Activated T-helper 17 cell treated with anti-CD3 and anti-CD28 coated beads, Interleukin-2, amount 50 U/mL, for 72 hours (primary cell): Measurements from ENCODE around the gene TRIM62. TPM values are rescaled to one million over a fixed set of nuclear protein-coding genes. Genes with fewer than 3 reads are reported as not detected.

Experiments
- ATAC-seq: fragments of 150-1000 bp; cut with Tn5 transposase; replicated peaks from 2 replicates; pipeline ENCODE4 v1.10.0; 2021; ENCODE audit warnings: mild to moderate bottlenecking, moderate library complexity
- H3K27ac Mint-ChIP-seq: one replicate; pipeline ENCODE4 v1.8.0; 2022; ENCODE audit warnings: mixed read lengths
- H3K27me3 Mint-ChIP-seq: one replicate; pipeline ENCODE4 v1.8.0; 2022; ENCODE audit warnings: mixed read lengths
- H3K36me3 Mint-ChIP-seq: one replicate; pipeline ENCODE4 v1.8.0; 2022; ENCODE audit warnings: low read depth, mild to moderate bottlenecking, mixed read lengths
- H3K4me1 Mint-ChIP-seq: one replicate; pipeline ENCODE4 v1.8.0; 2022; ENCODE audit warnings: mixed read lengths
- H3K4me3 Mint-ChIP-seq: one replicate; pipeline ENCODE4 v1.8.0; 2022; ENCODE audit warnings: mild to moderate bottlenecking, mixed read lengths
- H3K9me3 Mint-ChIP-seq: one replicate; pipeline ENCODE4 v1.8.0; 2022; ENCODE audit warnings: mixed read lengths
- total RNA-seq, 2 donors: library from RNA; stranded (reverse); gene quantifications; one replicate each; pipeline ENCODE4 v1.2.3, GENCODE V29; 2022

TRIM62 gene
- 1 to 10 TPM; 4.3 to 6.5 TPM for total RNA-seq

DNA sequence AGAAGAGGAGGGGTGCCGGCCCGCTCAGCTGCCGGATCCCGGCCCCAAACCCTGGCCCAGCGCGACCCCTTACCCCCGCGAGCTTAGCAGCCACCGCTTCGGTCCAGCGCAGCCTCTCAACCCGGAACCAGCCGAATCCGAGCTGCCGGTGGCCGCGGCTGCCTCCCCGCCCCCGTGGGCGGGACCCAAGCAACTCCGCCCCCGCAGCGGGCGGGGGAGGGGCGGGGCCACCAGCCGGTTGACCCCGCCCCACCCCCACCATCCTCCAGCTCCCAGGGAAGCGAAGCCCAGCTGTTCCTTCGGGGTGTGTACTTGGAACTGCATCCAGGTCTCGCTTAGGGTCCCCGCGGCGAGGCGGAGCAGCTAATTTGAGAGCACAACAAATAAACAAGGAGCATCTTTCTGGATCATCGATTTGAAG, at the start of gene TRIM62:
Gene TRIM62, minus strand, starts transcription at position 123 of the 421 bp plus-strand sequence. CDS start 611 bp downstream, outside the sequence.
- no peaks in the 10 kb centered on the region for H3K36me3 Mint-ChIP-seq
- H3K27ac Mint-ChIP-seq: peak within 1 kb of the TSS; percentile 17
- peak; percentile 45 for ATAC-seq
- peak within 1 kb of the TSS; percentile 67 for H3K4me3 Mint-ChIP-seq
- peaks cover 17% of the 10 kb centered on the region for H3K4me1 Mint-ChIP-seq
- H3K9me3 Mint-ChIP-seq: no peaks in the 10 kb centered on the region
- peaks cover 3% of the 10 kb centered on the region for H3K27me3 Mint-ChIP-seq

DNA sequence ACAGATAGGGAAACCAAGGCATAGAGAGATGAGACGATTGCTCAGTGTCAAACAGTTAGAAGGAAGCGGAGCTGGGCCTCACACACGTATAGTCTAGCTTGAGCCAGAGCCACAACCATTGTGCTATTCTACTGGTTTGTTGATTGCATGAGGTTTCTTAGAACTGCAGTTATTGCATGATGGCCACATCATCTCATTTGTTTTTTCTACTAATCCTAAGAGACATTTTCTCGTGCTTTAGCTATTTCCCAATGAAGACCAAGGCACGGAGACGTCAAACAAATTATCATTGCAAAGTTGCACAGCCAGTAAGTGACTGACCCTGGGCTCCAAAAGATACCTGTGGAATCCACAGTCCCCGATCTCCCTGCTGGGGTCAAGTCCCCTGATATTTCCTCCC, 49.3 kb upstream of the TRIM62 start:
- Mint-ChIP-seq H3K36me3 (no peaks in the 10 kb centered on the region), H3K4me1 (peaks cover 5% of the 10 kb centered on the region), H3K27ac (no peak overlapping the region), H3K27me3 (peaks cover 22% of the 10 kb centered on the region), H3K9me3 (no peaks in the 10 kb centered on the region), H3K4me3 (no peak overlapping the region)
- no peak for ATAC-seq

DNA sequence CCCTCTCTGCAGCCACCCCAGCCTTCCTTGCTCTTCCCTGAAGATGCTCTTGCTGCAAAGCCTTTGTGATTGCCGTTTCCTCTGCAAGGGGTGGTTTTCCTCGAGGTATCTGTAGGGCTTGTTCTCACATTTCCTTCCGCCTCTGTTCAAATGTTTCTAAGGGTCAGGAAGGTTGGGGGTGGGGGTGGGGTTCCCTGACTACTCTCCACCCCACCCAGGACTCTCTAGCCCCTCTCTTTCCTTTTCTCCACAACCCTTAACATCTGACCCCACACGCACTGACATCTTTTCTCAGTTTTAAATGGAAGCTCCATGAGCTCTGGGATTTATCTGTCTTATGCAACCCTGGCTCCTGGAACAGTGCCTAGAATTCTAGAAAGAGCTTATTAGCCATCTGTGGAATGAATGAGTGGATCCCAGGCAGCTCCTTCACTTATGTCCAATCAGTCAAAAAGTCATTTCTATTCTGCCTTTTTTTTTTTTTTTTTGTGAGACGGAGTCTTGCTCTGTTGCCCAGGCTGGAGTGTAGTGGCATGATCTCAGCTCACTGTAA, 47.2 kb upstream of the TRIM62 start:
- H3K9me3 Mint-ChIP-seq: peaks cover 10% of the 10 kb centered on the region
- no peak overlapping the region for H3K27ac Mint-ChIP-seq

DNA sequence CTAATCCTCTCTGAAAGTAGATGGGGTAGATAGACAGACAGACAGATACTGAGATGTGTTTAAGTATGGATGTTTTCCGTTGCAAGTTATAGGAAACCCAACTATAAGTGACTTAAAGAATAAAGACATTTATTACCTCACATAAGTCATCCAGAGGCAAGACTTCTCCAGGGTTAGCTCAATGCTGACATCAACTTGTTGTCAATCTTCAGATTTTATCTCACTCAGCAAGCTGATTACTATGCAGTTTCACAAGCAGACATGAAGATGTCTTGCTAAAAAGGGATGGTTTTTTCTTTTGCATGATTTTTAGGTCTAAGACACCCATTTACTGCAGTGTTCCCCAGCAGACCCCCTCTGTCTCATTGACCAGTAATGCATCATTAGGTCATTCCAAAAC, 43.7 kb upstream of the TRIM62 start:
- Mint-ChIP-seq H3K27ac (no peak overlapping the region), H3K36me3 (no peaks in the 10 kb centered on the region), H3K4me3 (no peak overlapping the region), H3K9me3 (peaks cover 15% of the 10 kb centered on the region), H3K4me1 (no peaks in the 10 kb centered on the region), H3K27me3 (peaks cover 16% of the 10 kb centered on the region)
- ATAC-seq: no peak

More for the DNA sequence above, 47.2 kb upstream of the TRIM62 start:
- ATAC-seq: no peak
- Mint-ChIP-seq H3K4me1 (peaks cover 5% of the 10 kb centered on the region), H3K27me3 (peaks cover 22% of the 10 kb centered on the region), H3K4me3 (no peak overlapping the region), H3K36me3 (no peaks in the 10 kb centered on the region)

DNA sequence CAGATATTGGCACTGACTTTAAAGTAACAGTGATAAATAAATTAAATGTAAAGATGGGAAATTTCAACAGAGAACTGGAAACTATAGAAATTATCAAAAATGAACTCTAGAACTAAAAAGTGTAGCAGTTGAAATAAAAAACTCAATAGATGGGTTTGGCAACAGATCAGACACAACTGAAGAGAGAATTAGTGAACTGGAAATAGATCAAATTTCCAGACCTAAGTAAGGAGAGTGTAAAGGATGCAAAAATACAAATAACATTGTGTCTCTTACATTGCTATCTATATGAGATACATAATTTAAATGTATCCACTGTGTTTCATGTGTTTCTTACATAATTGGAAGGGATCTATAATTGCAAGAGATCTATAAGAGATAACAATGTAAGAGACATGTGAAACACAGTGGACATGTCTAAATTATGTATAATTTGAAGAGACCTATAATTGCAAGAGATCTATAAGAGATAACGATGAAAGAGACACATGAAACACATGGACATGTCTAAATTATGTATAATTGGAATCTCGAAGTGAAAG, 42.4 kb upstream of the TRIM62 start:
- ATAC-seq: no peak
- Mint-ChIP-seq H3K27ac (no peak overlapping the region), H3K27me3 (peaks cover 12% of the 10 kb centered on the region), H3K4me1 (no peaks in the 10 kb centered on the region), H3K9me3 (peaks cover 15% of the 10 kb centered on the region), H3K4me3 (no peak overlapping the region), H3K36me3 (no peaks in the 10 kb centered on the region)

DNA sequence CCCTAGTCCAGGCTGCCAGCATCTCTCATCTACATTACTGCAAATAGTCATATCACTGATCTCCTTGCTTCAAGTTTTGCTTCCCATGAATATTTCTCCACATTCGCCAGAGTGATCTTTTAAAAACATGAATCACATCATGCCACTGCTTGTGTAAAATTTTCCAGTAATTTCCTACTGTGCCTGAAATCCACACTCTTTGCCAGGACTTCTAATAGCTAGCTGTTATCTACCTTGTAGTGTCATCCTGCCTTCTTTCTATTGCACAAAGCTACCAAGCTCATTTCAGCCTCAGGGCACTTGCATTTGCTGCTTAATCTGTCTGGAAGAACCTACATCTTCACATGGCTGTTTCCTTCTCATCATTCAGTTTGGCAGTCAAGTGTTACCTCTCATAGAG, 40.5 kb upstream of the TRIM62 start:
- no peaks in the 10 kb centered on the region for H3K4me1 Mint-ChIP-seq
- H3K27me3 Mint-ChIP-seq: no peaks in the 10 kb centered on the region
- H3K27ac Mint-ChIP-seq: no peak overlapping the region
- H3K9me3 Mint-ChIP-seq: peaks cover 15% of the 10 kb centered on the region
- no peak overlapping the region for H3K4me3 Mint-ChIP-seq
- H3K36me3 Mint-ChIP-seq: no peaks in the 10 kb centered on the region
- no peak for ATAC-seq

DNA sequence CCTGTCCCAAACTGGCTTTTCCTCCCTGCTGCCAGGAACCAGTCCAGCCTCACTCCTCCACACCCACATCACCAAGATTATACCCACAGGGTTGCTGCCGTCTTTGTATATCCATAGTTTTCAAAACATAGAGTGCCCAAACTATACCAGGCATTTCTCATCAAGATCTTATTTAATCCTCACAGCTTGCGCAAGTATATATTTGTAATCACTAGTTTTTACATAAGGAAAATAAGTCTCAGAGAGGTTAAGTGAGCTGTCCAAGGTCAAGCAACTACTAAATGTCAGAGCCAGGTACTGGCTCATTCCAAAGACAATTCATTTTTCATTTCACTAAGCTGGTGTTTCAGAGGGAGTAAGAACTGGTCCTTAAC, 39.5 kb upstream of the TRIM62 start:
- no peaks in the 10 kb centered on the region for H3K36me3 Mint-ChIP-seq
- no peaks in the 10 kb centered on the region for H3K27me3 Mint-ChIP-seq
- H3K4me1 Mint-ChIP-seq: no peaks in the 10 kb centered on the region
- H3K9me3 Mint-ChIP-seq: peaks cover 15% of the 10 kb centered on the region
- no peak overlapping the region for H3K27ac Mint-ChIP-seq
- H3K4me3 Mint-ChIP-seq: no peak overlapping the region
- no peak for ATAC-seq

DNA sequence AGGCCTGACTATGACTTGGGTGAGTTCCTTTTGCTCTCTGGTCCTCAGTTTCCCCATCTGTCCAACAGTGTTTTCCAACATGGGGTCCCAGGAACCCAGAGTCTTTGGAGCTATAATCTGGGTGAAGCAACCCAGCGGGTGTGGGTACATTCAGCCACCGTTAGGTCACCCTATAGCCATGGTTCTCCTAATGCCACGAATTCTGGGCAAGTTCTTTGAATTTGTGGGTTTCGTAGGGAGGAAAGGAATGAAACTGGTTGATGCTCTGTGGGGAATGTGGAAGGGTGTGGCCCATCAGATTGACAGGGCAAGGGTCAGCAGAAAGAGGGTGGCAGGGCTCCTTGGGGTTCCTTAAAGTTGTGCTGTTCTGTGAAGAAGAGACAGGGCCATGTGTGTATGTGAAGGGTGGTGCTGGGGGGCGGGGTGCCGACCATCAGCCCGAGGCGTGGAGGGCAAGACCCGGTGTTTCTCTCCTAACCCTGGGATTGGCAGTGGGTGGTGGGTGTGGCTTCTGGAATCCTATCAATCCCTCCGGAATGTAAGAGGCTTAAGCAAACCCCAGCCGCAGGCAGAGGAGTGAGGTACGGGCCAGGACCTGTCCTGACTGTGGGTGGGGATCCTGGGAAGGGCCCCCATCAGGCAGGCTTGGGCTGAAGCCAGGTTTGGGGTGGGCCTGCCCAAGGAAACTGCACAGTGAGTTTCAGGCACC, 39.0 kb upstream of the TRIM62 start:
- Mint-ChIP-seq H3K27me3 (no peaks in the 10 kb centered on the region), H3K4me1 (no peaks in the 10 kb centered on the region), H3K9me3 (peaks cover 15% of the 10 kb centered on the region), H3K27ac (no peak overlapping the region), H3K36me3 (no peaks in the 10 kb centered on the region), H3K4me3 (no peak overlapping the region)
- no peak for ATAC-seq

DNA sequence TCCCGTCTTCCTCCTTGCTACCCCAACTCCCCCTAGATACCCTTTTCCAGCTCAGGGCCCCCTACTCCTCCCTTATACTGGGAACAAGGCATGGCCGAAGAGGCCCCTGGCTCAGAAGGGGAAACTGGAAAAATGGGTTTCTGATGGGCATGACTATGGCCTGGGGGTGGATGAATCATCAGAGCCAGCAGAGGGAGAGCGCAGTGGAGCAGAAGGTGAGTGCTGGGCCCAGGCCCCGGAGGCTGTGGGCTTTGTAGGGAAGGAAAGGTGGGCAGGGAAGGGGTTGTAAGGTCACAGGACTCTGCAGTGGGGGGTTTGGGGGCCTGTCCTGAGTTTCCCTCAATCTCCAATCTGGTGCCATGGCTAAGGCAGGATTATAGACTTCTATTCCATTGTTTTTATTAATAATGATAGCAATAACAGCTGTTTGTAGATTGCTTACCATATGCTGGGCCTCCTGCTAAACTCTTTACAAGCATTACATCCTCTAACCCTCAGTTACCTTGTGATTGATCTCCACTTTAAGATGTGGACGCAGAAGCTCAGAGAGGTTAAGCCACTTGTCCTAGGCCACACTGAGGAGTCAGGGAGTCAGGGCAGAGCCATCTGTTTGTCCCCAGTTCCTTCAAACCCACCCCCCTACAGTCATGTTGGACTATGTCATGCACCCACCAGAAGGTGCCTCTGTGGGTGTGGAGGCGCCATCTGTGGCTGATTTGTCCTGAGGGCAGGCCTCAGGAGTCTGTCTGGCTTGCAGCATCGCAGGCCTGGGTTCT, 38.2 kb upstream of the TRIM62 start:
- Mint-ChIP-seq H3K36me3 (no peaks in the 10 kb centered on the region), H3K9me3 (peaks cover 14% of the 10 kb centered on the region), H3K4me1 (no peaks in the 10 kb centered on the region), H3K27me3 (peaks cover under 1% of the 10 kb centered on the region), H3K4me3 (no peak overlapping the region), H3K27ac (no peak overlapping the region)
- no peak for ATAC-seq

DNA sequence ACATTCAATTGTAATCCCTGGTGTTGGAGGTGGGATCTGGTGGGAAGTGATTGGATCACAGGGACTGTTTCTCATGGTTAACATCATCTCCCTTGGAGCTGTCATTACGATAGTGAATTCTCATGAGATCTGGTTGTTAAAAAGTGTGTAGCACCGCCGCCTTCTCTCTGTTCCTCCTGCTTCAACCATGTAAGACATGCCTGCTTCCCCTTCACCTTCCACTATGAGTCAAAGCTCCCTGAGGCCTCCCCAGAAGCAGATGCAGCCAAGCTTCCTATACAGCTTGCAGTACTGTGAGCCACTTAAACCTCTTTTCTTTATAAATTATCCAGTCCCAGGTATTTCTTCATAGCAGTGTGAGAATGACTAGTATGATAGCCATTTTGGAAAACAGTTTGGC, 30.1 kb upstream of the TRIM62 start:
- ATAC-seq: no peak
- peaks cover 22% of the 10 kb centered on the region for H3K27me3 Mint-ChIP-seq

DNA sequence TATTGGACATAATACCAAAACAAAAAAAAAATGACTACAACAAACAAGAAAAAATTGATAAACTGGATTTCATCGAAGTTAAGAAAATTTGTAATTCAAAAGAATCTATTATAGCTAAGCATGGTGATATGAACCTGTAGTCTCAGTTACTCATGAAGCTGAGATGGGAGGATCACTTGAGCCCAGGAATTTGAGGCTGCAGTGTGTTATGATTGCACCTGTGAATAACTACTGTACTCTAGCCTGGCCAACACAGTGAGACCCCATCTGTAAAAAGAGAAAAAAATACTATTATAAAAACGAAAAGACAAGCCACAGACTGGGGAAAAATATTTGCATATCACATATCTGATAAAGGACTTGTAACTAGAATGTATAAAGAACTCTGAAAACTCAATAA, 24.5 kb upstream of the TRIM62 start:
- Mint-ChIP-seq H3K9me3 (no peaks in the 10 kb centered on the region), H3K27me3 (peaks cover 3% of the 10 kb centered on the region), H3K4me1 (no peaks in the 10 kb centered on the region), H3K27ac (no peak overlapping the region), H3K36me3 (no peaks in the 10 kb centered on the region), H3K4me3 (no peak overlapping the region)
- ATAC-seq: no peak

More for the DNA sequence above, 30.1 kb upstream of the TRIM62 start:
- Mint-ChIP-seq H3K27ac (no peak overlapping the region), H3K9me3 (no peaks in the 10 kb centered on the region), H3K4me1 (no peaks in the 10 kb centered on the region), H3K36me3 (no peaks in the 10 kb centered on the region), H3K4me3 (no peak overlapping the region)

DNA sequence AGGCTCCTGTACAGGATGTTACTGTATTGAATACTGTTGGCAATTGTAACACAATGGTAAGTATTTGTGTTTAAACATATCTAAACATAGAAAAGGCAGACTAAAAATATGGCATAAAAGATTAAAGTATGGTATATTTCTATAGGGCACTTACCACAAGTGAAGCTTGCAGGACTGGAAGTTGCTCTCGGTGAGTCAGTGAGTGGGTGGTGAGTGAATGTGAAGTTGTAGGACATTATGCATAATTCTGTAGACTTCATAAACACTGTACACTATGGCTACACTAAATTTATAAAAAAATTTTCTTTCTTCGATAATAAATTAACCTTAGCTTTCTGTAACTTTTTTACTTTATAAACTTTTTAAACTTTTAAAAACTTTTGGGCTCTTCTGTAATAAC, 13.7 kb upstream of the TRIM62 start:
- peak; percentile 70 for ATAC-seq
- Mint-ChIP-seq H3K27ac (no peak overlapping the region), H3K4me1 (peaks cover 7% of the 10 kb centered on the region), H3K9me3 (no peaks in the 10 kb centered on the region), H3K27me3 (peaks cover 21% of the 10 kb centered on the region), H3K4me3 (no peak overlapping the region), H3K36me3 (no peaks in the 10 kb centered on the region)

DNA sequence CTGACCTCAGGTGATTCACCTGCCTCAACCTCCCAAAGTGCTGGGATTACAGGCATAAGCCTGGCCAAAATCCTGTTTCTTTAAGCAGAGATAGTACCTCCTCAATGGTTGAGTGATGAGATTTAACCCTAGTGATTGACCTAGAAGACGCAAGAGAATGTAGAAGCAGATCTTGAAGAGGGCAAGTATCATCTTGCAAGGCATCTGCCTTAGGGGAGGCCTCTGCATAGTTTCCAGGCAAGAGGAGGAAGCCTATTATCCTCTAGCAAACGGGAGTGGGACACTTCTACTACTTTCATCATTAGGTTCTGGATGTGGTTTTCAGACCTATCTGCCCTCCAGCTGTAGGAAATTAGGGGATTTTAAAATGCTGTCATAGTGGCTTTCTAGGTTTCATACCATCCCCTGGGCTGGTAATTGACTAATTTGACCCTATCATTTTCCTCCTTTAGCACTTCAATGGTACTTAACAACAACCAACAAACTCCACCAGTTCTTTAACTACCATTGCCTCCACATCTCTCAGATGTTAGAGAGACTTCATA, 10.0 kb upstream of the TRIM62 start:
- ATAC-seq: no peak
- Mint-ChIP-seq H3K36me3 (no peaks in the 10 kb centered on the region), H3K27me3 (peaks cover 14% of the 10 kb centered on the region), H3K9me3 (no peaks in the 10 kb centered on the region), H3K27ac (no peak overlapping the region), H3K4me1 (peaks cover 8% of the 10 kb centered on the region), H3K4me3 (no peak overlapping the region)

DNA sequence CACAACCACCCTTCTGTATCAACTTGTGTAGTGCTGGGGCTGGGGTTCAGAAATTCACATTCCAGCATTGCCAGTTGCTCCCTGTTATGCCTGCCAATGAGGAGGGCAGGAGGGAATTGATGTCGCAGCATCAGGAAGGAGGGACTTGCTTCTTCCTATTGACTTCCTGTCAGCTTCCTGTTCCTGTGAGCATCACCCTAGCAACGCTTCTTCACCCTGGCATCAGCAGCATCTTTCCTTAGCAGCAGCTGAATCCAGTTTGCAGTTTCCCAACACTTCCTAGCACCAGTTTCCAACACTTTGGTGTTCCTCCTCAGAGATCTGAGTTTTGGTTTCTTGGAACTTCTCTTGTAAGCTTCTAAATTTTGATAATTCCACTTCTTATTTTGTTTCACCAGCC, 8.9 kb upstream of the TRIM62 start:
- peaks cover 8% of the 10 kb centered on the region for H3K4me1 Mint-ChIP-seq
- H3K9me3 Mint-ChIP-seq: no peaks in the 10 kb centered on the region
- peak overlapping the region; percentile 23 for H3K27ac Mint-ChIP-seq
- peaks cover 14% of the 10 kb centered on the region for H3K27me3 Mint-ChIP-seq
- no peaks in the 10 kb centered on the region for H3K36me3 Mint-ChIP-seq
- H3K4me3 Mint-ChIP-seq: no peak overlapping the region
- ATAC-seq: no peak
